Measurements from ENCODE around the gene DNAJC18.

DNAJC18 gene

DNA sequence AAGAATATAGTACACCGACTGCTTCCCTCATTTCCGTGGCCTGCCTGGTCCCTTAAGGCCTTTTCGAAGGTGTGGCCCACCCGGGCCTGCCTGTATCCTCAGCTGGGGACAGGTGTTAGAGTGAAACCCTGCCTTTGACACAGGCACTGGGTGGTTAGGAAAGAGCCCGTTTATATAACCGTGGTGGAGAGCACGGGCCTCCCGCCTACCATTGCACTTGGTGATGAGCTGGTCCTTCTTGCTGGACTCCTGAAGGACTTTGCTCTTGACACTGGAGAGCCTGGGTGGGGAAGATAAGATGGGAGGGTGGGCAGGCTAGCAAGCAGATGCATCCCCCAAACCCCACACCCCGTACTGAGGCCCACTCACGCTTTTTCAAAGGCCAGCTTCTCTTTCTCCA is 37.8 kb downstream of the DNAJC18 start:
- Histone ChIP-seq H3K9ac (ENCODE audit: low read depth, low read length) (no peak overlapping the region), H3K36me3 (ENCODE audit: control insufficient read depth, insufficient read depth, low read length) (peaks cover 13% of the 10 kb centered on the region; the same call in 1 of the 2 replicates), H3K9me3 (ENCODE audit: control insufficient read depth, insufficient read depth, low read length) (no peaks in the 10 kb centered on the region), H3K4me3 (ENCODE audit: low read depth, low read length) (no peak overlapping the region), H3K27me3 (ENCODE audit: control insufficient read depth, insufficient read depth, low read length) (no peaks in the 10 kb centered on the region), H3K4me1 (ENCODE audit: control insufficient read depth, insufficient read depth, low read length) (peaks cover 11% of the 10 kb centered on the region; the same call in 1 of the 2 replicates), H3K27ac (ENCODE audit: low read depth, low read length) (no peak overlapping the region)

DNA sequence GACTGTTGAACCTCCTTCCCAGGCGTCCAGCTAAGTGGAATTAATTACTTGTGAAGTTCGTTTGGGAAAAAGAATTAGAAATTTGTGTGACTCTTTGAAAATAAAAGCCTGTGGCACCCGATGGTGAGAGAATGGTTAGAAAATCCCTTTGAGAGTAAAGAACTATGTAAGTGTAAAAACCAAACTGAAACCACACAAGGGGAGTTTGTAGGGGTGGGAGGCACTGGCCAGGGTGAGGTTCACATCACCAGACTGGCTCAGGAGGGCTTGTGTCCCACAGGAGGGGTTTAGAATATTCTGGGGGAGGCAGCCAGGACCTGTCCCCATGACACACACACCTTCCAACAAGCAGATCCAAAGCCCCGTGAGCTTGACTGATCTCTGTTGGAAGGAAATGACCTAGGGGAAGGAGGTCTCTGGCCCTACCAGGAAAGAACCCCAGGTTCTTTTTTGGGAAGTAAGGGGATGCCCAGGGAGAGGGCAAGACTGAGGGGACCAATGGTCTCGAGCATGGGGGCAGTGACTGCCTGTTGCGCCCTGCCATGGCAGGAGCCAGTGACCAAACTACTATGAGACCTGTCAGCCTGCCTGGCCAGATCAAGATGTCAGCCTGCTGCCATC is 39.7 kb downstream of the DNAJC18 start:
- H3K27me3 ChIP-seq (ENCODE audit: control insufficient read depth, insufficient read depth, low read length) = peaks cover 8% of the 10 kb centered on the region
- H3K4me1 ChIP-seq (ENCODE audit: control insufficient read depth, insufficient read depth, low read length) = peaks cover 14% of the 10 kb centered on the region; the same call in 1 of the 2 replicates
- H3K27ac ChIP-seq (ENCODE audit: low read depth, low read length) = no peak overlapping the region
- H3K9me3 ChIP-seq (ENCODE audit: control insufficient read depth, insufficient read depth, low read length) = no peaks in the 10 kb centered on the region
- H3K9ac ChIP-seq (ENCODE audit: low read depth, low read length) = no peak overlapping the region
- H3K4me3 ChIP-seq (ENCODE audit: low read depth, low read length) = no peak overlapping the region
- peaks cover 13% of the 10 kb centered on the region; the same call in 1 of the 2 replicates for H3K36me3 ChIP-seq (ENCODE audit: control insufficient read depth, insufficient read depth, low read length)

DNA sequence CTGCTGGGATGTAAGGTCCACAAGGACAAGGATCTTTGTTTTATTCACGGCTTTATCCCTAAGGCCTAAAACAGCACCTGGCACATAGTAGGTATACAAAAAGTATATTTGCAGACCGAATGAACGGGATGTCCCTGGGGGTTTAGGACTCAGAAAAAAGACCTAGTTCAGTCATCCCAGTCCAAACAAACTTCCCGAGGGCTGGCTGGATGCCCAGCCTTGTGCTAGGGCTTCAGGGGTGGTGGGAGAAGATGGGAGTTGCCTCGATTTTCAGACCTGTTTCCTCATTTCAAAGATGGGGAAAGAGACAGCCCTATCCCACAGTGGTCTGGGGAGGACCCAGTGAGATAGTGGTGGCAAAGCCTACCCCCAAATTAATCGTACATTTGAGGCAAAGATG is 41.4 kb downstream of the DNAJC18 start:
- H3K36me3 ChIP-seq (ENCODE audit: control insufficient read depth, insufficient read depth, low read length) = peaks cover 13% of the 10 kb centered on the region; the same call in 1 of the 2 replicates
- no peak overlapping the region for H3K9ac ChIP-seq (ENCODE audit: low read depth, low read length)
- H3K4me1 ChIP-seq (ENCODE audit: control insufficient read depth, insufficient read depth, low read length) = 0 out of 2 replicates have a peak, but pooled peaks cover 4% of the 10 kb centered on the region
- no peak overlapping the region for H3K27ac ChIP-seq (ENCODE audit: low read depth, low read length)
- no peak overlapping the region for H3K4me3 ChIP-seq (ENCODE audit: low read depth, low read length)
- peaks cover 25% of the 10 kb centered on the region for H3K27me3 ChIP-seq (ENCODE audit: control insufficient read depth, insufficient read depth, low read length)
- H3K9me3 ChIP-seq (ENCODE audit: control insufficient read depth, insufficient read depth, low read length) = no peaks in the 10 kb centered on the region

DNA sequence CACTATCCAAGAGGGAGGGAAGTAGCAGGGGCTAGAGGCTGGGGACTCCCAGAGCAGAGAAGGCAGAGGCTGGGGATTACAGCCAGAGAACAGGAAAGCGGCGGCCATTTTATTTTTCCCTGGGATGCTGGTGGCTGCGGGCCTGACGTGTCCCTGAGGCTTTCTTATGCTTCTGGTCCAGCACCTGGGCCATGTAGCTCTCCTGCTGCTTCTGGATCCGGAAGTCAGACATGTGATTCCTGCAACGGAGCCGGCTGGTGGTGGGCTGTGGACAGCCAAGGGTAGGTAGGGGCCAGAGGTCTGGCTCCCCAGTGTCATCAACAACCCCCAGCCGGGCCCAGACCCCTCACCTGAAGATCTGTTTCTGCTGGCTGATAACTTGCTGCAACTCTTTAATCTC is 42.6 kb downstream of the DNAJC18 start:
- Histone ChIP-seq H3K4me3 (ENCODE audit: low read depth, low read length) (no peak overlapping the region), H3K27ac (ENCODE audit: low read depth, low read length) (no peak overlapping the region), H3K36me3 (ENCODE audit: control insufficient read depth, insufficient read depth, low read length) (peaks cover 13% of the 10 kb centered on the region; the same call in 1 of the 2 replicates), H3K9ac (ENCODE audit: low read depth, low read length) (no peak overlapping the region), H3K27me3 (ENCODE audit: control insufficient read depth, insufficient read depth, low read length) (peaks cover 27% of the 10 kb centered on the region), H3K4me1 (ENCODE audit: control insufficient read depth, insufficient read depth, low read length) (peaks cover 4% of the 10 kb centered on the region; the same call in 1 of the 2 replicates), H3K9me3 (ENCODE audit: control insufficient read depth, insufficient read depth, low read length) (no peaks in the 10 kb centered on the region)

DNA sequence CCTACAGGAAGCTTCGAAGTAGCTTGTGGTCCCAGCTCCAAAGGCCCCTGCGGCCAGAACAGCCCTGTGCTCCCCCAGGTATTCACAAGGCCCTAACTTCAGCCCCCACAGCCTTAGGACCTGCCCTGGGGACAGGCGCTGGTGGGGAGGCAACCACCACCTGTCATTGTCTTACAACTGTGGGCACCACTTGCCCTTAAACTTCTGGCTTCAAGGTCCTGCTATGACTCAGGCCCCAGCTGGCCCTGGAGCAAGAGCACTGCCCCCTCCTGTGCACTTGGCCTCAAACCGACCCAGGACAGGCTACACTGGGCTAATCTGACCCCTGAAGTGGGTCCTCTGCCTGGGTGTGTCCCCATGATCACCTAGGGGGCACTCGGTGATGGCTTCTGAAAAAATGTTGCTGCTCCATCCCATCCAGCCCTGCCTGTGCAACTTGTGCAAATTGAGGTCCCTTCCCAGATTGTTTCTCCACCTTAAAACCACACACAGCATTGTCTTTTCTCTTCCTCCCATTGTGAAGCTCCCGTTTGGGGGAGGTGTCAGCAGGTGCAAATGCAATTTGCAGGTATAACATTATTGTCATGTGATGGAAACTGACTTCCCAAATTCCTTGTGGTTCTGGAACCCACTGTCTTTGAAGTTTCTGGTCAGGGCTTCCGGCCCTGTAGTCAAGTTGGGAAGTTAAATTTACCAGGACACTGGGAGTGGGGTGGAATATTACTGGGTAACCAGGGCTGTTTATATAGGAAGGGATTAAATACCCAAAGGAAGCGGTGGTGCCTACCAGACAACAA is 43.3 kb downstream of the DNAJC18 start:
- Histone ChIP-seq H3K4me3 (ENCODE audit: low read depth, low read length) (no peak overlapping the region), H3K4me1 (ENCODE audit: control insufficient read depth, insufficient read depth, low read length) (peaks cover 7% of the 10 kb centered on the region; the same call in 1 of the 2 replicates)

DNA sequence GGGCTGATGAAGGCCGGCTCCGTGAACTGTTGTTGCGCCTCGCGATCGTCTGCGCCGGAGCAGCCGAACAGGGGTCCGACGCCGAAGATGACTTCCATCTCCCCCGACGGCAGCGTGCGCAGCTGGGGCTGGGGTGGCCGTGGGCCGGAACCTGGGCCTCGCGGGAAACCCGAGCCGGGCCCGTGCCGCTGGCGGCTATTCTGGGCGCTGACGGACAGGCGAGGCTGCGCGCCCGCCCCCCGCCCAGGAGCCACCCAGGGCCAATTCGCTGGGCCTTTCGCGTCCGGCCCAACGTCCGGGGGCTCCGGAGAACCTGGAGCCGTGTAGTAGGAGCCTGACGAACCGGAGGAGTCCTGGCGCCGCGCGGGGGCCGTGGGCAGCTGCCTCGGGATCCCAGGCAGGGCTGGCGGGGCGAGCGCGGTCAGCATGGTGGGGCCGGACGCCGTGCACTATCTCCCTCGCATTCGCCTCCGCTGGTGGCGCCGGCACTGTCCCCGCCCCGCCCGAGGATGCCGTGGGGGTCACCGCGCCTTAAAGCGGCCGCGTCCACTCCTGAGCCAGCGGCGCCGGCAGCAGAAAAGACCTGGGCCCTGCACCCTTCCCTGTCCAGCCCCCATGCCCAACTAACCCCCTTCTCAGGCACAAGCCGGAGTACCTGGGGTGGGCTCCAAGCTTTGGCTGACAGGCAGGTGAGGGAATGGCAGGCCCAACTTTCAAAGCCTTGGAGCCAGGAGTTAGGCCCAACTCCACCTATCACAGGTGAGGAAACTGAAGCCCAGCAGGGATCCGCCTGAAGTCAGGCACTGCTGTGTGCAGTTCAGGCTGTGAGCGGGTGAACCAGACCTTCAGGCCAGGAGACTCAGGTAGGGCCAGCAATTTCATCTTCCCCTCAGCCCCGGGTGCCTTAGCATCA is 44.4 kb downstream of the DNAJC18 start, which contains the start of gene PROB1:
PROB1 (minus strand) TSS at position 451 of the 913 bp plus-strand sequence; CDS start at position 428, 23 bp downstream.
- Histone ChIP-seq H3K4me1 (ENCODE audit: control insufficient read depth, insufficient read depth, low read length) (peaks cover 7% of the 10 kb centered on the region; the same call in 1 of the 2 replicates), H3K27me3 (ENCODE audit: control insufficient read depth, insufficient read depth, low read length) (peaks cover 27% of the 10 kb centered on the region), H3K36me3 (ENCODE audit: control insufficient read depth, insufficient read depth, low read length) (peaks cover 6% of the 10 kb centered on the region; the same call in 1 of the 2 replicates), H3K9ac (ENCODE audit: low read depth, low read length) (0 out of 2 replicates have a peak within 1 kb of the TSS, but pooled peaks have one; percentile 20), H3K4me3 (ENCODE audit: low read depth, low read length) (peak within 1 kb of the TSS; percentile 63), H3K9me3 (ENCODE audit: control insufficient read depth, insufficient read depth, low read length) (no peaks in the 10 kb centered on the region), H3K27ac (ENCODE audit: low read depth, low read length) (no peak within 1 kb of the TSS)

More for the DNA sequence above, 43.3 kb downstream of the DNAJC18 start:
- H3K27ac ChIP-seq (ENCODE audit: low read depth, low read length) = no peak overlapping the region
- no peak overlapping the region for H3K9ac ChIP-seq (ENCODE audit: low read depth, low read length)
- no peaks in the 10 kb centered on the region for H3K9me3 ChIP-seq (ENCODE audit: control insufficient read depth, insufficient read depth, low read length)
- peaks cover 7% of the 10 kb centered on the region; the same call in 1 of the 2 replicates for H3K36me3 ChIP-seq (ENCODE audit: control insufficient read depth, insufficient read depth, low read length)
- H3K27me3 ChIP-seq (ENCODE audit: control insufficient read depth, insufficient read depth, low read length) = peaks cover 27% of the 10 kb centered on the region

DNA sequence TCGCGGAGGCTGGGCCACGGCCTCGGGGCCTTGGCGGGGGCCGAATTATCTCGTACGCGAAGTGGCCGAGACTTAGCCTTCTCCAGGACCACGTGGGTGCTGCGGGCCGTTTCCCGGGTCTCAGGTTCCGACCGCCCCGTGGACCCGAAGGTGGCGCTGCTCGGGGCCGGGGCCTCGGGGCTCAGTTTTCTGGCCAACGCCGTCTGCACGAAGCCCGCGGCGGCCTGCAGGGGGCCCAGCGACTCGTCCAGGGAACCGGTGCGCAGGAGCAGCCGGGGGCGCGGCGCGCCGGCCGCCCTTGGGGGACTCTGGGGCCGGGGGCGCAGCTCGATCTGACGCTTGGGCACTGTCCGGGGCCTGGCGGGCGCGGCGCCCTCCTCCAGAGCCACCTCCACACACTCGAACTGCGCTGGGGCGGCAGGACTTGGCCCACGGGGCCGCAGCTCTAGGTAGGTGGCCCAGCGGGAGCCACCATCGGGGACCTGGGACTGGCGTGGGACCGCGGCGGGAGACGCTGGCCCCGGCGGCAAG is 45.1 kb downstream of the DNAJC18 start:
- H3K9ac ChIP-seq (ENCODE audit: low read depth, low read length) = 0 out of 2 replicates have a peak overlapping the region, but pooled peaks have one; percentile 20
- peaks cover 27% of the 10 kb centered on the region for H3K27me3 ChIP-seq (ENCODE audit: control insufficient read depth, insufficient read depth, low read length)
- no peaks in the 10 kb centered on the region for H3K9me3 ChIP-seq (ENCODE audit: control insufficient read depth, insufficient read depth, low read length)
- no peak overlapping the region for H3K27ac ChIP-seq (ENCODE audit: low read depth, low read length)
- H3K36me3 ChIP-seq (ENCODE audit: control insufficient read depth, insufficient read depth, low read length) = no peaks in the 10 kb centered on the region
- peaks cover 7% of the 10 kb centered on the region; the same call in 1 of the 2 replicates for H3K4me1 ChIP-seq (ENCODE audit: control insufficient read depth, insufficient read depth, low read length)
- peak overlapping the region; percentile 63 for H3K4me3 ChIP-seq (ENCODE audit: low read depth, low read length)

DNA sequence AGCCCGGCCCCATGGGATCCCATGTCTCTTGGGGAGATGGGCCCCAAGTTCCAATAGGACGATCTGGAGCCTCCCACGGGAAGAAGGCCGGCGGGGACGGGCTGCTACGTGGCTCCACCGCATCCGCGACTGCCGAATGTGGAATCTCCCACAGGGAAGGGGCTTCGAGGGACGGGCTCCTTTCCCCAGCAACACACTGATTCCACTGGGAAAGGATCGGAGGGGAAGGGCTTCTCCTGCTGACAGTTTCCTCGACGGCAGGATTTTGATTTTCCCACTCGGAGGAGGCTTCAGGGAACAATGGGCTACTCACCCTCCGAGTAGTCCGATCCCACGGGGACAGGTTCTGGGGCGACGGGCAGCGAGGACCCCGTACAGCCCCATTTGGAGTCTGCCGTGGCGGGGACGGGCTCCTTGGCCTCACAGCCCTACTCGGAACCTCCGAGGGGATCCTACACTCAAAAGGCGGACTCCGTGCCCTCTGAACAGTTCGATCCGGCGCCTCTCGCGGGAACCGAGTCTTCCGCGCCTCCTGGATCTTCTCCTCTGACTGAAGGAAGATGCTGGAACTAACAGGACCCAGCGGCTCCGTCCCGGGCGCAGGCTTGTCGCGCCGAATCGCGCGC is 45.7 kb downstream of the DNAJC18 start:
- Histone ChIP-seq H3K27me3 (ENCODE audit: control insufficient read depth, insufficient read depth, low read length) (peaks cover 27% of the 10 kb centered on the region), H3K9ac (ENCODE audit: low read depth, low read length) (no peak overlapping the region), H3K4me1 (ENCODE audit: control insufficient read depth, insufficient read depth, low read length) (peaks cover 7% of the 10 kb centered on the region; the same call in 1 of the 2 replicates)

DNA sequence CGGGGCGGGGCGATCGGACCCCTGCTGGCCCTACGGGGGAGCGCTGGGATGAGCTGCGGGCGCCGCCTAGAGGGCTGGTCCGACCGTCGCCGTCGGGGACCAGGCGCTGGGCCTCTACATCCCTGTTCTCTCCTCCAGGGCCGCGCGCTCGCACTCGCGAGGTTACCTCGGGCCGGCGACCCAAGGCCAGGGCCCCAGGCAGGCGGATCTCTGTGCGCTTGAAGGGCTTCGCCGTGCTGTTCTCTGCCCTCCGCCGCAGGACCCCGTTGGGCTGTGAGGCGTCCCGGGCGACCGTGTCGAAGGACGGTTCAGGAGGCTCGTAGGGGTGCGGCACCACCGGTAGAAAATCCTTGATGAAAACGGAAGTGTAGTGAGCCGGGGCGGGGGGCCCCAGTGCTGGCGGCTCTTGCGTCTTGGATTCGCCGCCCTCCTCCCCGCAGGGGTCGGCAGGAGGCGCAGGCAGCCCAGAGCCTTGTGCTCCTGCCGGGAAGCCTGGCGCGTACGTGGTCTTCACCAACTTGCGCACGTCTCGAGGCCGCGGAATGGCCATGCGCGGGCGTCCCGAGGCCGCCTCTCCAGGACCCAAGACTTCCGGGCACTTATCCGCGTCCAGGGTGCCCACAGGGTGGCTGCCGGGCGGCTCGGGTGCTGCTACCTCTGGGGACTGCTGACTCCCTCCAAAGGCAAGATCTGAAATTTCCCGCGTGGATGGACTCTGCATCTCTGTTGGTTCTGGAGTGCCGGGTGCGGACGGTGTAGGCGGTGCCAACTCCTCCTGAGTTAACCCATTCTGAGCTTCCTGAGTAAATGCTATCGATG is 46.4 kb downstream of the DNAJC18 start:
- Histone ChIP-seq H3K4me3 (ENCODE audit: low read depth, low read length) (peak overlapping the region; percentile 63), H3K4me1 (ENCODE audit: control insufficient read depth, insufficient read depth, low read length) (peaks cover 11% of the 10 kb centered on the region; the same call in 1 of the 2 replicates), H3K9me3 (ENCODE audit: control insufficient read depth, insufficient read depth, low read length) (no peaks in the 10 kb centered on the region), H3K36me3 (ENCODE audit: control insufficient read depth, insufficient read depth, low read length) (no peaks in the 10 kb centered on the region), H3K27ac (ENCODE audit: low read depth, low read length) (no peak overlapping the region), H3K9ac (ENCODE audit: low read depth, low read length) (peak overlapping the region; percentile 68), H3K27me3 (ENCODE audit: control insufficient read depth, insufficient read depth, low read length) (peaks cover 27% of the 10 kb centered on the region)

More for the DNA sequence above, 45.7 kb downstream of the DNAJC18 start:
- H3K36me3 ChIP-seq (ENCODE audit: control insufficient read depth, insufficient read depth, low read length) = no peaks in the 10 kb centered on the region
- H3K9me3 ChIP-seq (ENCODE audit: control insufficient read depth, insufficient read depth, low read length) = no peaks in the 10 kb centered on the region
- no peak overlapping the region for H3K27ac ChIP-seq (ENCODE audit: low read depth, low read length)
- H3K4me3 ChIP-seq (ENCODE audit: low read depth, low read length) = peak overlapping the region; percentile 63

All from HUES48 (cell line).